SJCRH30 (cell line): Measurements from ENCODE around the gene KCTD10. TPM values are rescaled to one million over a fixed set of nuclear protein-coding genes. Genes with fewer than 3 reads are reported as not detected.
"Not testable (repeated sequence)": the region's sequence is repeated elsewhere in the genome, so short reads cannot be mapped to it uniquely, and the experiment has no call there.

Source experiments
- DNase-seq, 2 experiments: peaks; one replicate each; pipeline ENCODE4 v3.0.0-alpha.2; 2015 to 2020
- H3K27ac ChIP-seq: fragments of 250-450 bp; sonication (Bioruptor Pico); 2 replicates; pipeline ENCODE4 v1.5.1; 2020; ENCODE audit warnings: mild to moderate bottlenecking, moderate library complexity
- H3K27me3 ChIP-seq: fragments of 250-450 bp; sonication (Bioruptor Pico); 2 replicates; pipeline ENCODE4 v1.5.1; 2020; ENCODE audit warnings: mild to moderate bottlenecking, moderate library complexity
- H3K36me3 ChIP-seq: fragments of 250-450 bp; sonication (Bioruptor Pico); 2 replicates; pipeline ENCODE4 v1.5.1; 2020; ENCODE audit warnings: mild to moderate bottlenecking, moderate library complexity
- H3K4me1 ChIP-seq: fragments of 250-450 bp; sonication (Bioruptor Pico); 2 replicates; pipeline ENCODE4 v1.5.1; 2020; ENCODE audit warnings: mild to moderate bottlenecking, moderate library complexity
- H3K4me3 ChIP-seq: fragments of 250-450 bp; sonication (Bioruptor Pico); 2 replicates; pipeline ENCODE4 v1.5.1; 2020; ENCODE audit warnings: mild to moderate bottlenecking, moderate library complexity
- H3K9me3 ChIP-seq: fragments of 250-450 bp; sonication (Bioruptor Pico); replicated peaks from 2 replicates; pipeline ENCODE4 v1.5.1; 2020; ENCODE audit warnings: mild to moderate bottlenecking, moderate library complexity
- total RNA-seq: library from RNA; depleted of rRNA; stranded (reverse); fragments of >200 nt; shearing (Covaris generic); gene quantifications from 2 replicates; pipeline ENCODE4 v1.2.3, GENCODE V29; 2014; rRNA removed

KCTD10 gene
- total RNA-seq, 1 experiment from 2014 or later, result 36.1 TPM

DNA sequence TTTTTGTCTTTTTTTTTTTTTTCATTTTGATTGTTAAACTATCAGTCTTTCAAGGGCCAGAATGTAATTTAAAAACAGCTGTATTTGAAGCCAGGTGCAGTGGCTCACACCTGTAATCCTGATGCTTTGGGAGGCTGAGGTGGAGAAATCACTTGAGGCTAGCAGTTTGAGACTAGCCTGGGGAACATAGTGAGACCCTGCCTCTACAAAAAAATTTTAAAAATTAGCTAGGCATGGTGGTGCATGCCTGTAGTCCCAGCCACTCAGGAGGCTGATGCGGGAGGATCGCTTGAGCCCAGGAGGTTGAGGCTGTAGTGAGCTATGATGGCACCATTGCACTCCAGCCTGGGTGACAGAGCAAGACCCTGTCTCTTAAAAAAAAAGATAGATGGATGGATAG is 72.3 kb downstream of the KCTD10 start:
- H3K4me3 ChIP-seq, H3K4me1 ChIP-seq, H3K27me3 ChIP-seq, H3K36me3 ChIP-seq, H3K27ac ChIP-seq, H3K9me3 ChIP-seq, DNase-seq: not testable (repeated sequence)

Other genes starting within 250 kb of the KCTD10 start
- gene FOXN4, start 168.0 kb downstream of the KCTD10 start, total RNA-seq, result not detected in 2 replicates
- not detected in 2 replicates for gene MYO1H, start 129.4 kb downstream of the KCTD10 start, total RNA-seq
- gene UBE3B, start 334 bp upstream of the KCTD10 start, total RNA-seq, result 17.6 and 19.0 TPM in 2 replicates
- gene MMAB, start 96.2 kb upstream of the KCTD10 start, total RNA-seq, result 22.2 and 23.1 TPM in 2 replicates
- 17.3 and 18.7 TPM in 2 replicates for gene MVK, start 96.5 kb upstream of the KCTD10 start, total RNA-seq
- gene FAM222A, start 236.5 kb upstream of the KCTD10 start, total RNA-seq, result 17.5 and 18.9 TPM in 2 replicates